PC-9 (cell line): Measurements from ENCODE around the gene LYPLAL1.

Experiments
- CTCF ChIP-seq: fragments of 200-600 bp; sonication (generic); conservative IDR thresholded peaks from 2 replicates; pipeline ENCODE4 v1.6.1; 2017; ENCODE audit warnings: mixed run types, antibody characterized with exemption, mild to moderate bottlenecking, moderate library complexity
- EZH2 ChIP-seq: fragments of 200-600 bp; sonication (generic); IDR thresholded peaks from 2 replicates; pipeline ENCODE4 v1.8.0; 2017; ENCODE audit warnings: antibody characterized with exemption, low read depth

DNA sequence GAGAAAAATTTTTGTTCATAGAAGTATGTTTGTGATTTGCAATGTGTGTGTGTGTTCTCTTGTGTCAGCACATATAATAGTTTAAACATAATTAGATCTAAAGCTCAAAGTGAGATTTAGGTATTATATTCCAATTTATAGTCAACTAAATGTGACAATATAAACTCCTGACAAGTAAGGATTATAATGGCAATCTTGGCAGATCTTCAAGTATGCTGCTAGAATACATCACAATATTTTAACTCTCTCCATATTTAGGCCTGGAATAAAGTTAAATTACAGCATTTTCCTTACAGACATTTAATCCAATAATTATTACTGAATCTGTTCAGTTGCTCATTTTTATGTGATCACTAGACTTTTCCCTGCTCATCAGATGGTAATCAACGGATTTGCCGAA lies 65.8 kb downstream of the LYPLAL1 start:
- no peak for TF ChIP-seq CTCF
- TF ChIP-seq EZH2: no peak
